ENCODE data around the gene CPNE4. TPM values are rescaled to one million over a fixed set of nuclear protein-coding genes. Genes with fewer than 3 reads are reported as not detected.
A peak's percentile ranks its signal among the peaks of the same experiment; 100 is the strongest.

The CPNE4 gene
- total RNA-seq, 2 donors from 2014 or later, result 1.7 to 2.5 TPM

- Mint-ChIP-seq H3K9me3 (no peaks in the 10 kb centered on the region), H3K36me3 (ENCODE audit: low read depth) (no peaks in the 10 kb centered on the region), H3K4me1 (peaks cover 7% of the 10 kb centered on the region), H3K4me3 (no peak overlapping the region), H3K27me3 (ENCODE audit: insufficient read depth) (no peaks in the 10 kb centered on the region), H3K27ac (no peak overlapping the region)
- H3K36me3 ChIP-seq (ENCODE audit: control insufficient read depth, insufficient read depth, low read length), result no peaks in the 10 kb centered on the region
- H3K4me3 ChIP-seq (ENCODE audit: low read length), result no peak overlapping the region
- no peaks in the 10 kb centered on the region for H3K9me3 ChIP-seq (ENCODE audit: control insufficient read depth, low read length)
- H3K9ac ChIP-seq (ENCODE audit: extremely low read depth, low read length, poor library complexity, severe bottlenecking), result no peak overlapping the region
- no peak for DNase-seq
- H3K27me3 ChIP-seq (ENCODE audit: control insufficient read depth, insufficient read depth, low read length, poor library complexity, severe bottlenecking), result peaks cover 5% of the 10 kb centered on the region
- H3K27ac ChIP-seq (ENCODE audit: low read depth, low read length), result peak overlapping the region; percentile 34
- TF ChIP-seq CTCF (conservative IDR thresholded peaks at IDR 0.05), result no peak
- H3K4me1 ChIP-seq (ENCODE audit: control insufficient read depth, insufficient read depth, low read length), result no peaks in the 10 kb centered on the region
- WGBS, 2 experiments (ENCODE audit: insufficient coverage in 1 of 2, insufficient read length in 1 of 2), result 82 to 92% methylated on average over 4 to 5 of the region's 5 CpGs
Observed at GRCh38 chr3:131796111-131796510, 238.7 kb downstream of the CPNE4 start.

GRCh38 chr3:131795390-131796090 lies 239.3 kb downstream of the CPNE4 start:
- Histone ChIP-seq H3K4me3 (ENCODE audit: low read length) (no peak overlapping the region), H3K9ac (ENCODE audit: extremely low read depth, low read length, poor library complexity, severe bottlenecking) (no peak overlapping the region), H3K27ac (ENCODE audit: low read depth, low read length) (peak overlapping the region; percentile 21), H3K27me3 (ENCODE audit: control insufficient read depth, insufficient read depth, low read length, poor library complexity, severe bottlenecking) (peaks cover 5% of the 10 kb centered on the region), H3K36me3 (ENCODE audit: control insufficient read depth, insufficient read depth, low read length) (no peaks in the 10 kb centered on the region), H3K9me3 (ENCODE audit: control insufficient read depth, low read length) (no peaks in the 10 kb centered on the region), H3K4me1 (ENCODE audit: control insufficient read depth, insufficient read depth, low read length) (no peaks in the 10 kb centered on the region)
- DNase-seq, result no peak
- Mint-ChIP-seq H3K27ac (no peak overlapping the region), H3K4me1 (peaks cover 7% of the 10 kb centered on the region), H3K36me3 (ENCODE audit: low read depth) (no peaks in the 10 kb centered on the region), H3K9me3 (no peaks in the 10 kb centered on the region), H3K27me3 (ENCODE audit: insufficient read depth) (no peaks in the 10 kb centered on the region), H3K4me3 (no peak overlapping the region)
- TF ChIP-seq CTCF (conservative IDR thresholded peaks at IDR 0.05), result no peak
- 90 to 97% methylated on average over 3 of the region's 3 CpGs for WGBS, 2 experiments (ENCODE audit: insufficient coverage in 1 of 2, insufficient read length in 1 of 2)

- peak; percentile 93 for TF ChIP-seq CTCF (conservative IDR thresholded peaks at IDR 0.05)
- Mint-ChIP-seq H3K9me3 (no peaks in the 10 kb centered on the region), H3K4me3 (no peak overlapping the region), H3K4me1 (peaks cover 14% of the 10 kb centered on the region), H3K27ac (no peak overlapping the region), H3K36me3 (ENCODE audit: low read depth) (no peaks in the 10 kb centered on the region), H3K27me3 (ENCODE audit: insufficient read depth) (no peaks in the 10 kb centered on the region)
- Histone ChIP-seq H3K27ac (ENCODE audit: low read depth, low read length) (no peak overlapping the region), H3K4me3 (ENCODE audit: low read length) (no peak overlapping the region), H3K36me3 (ENCODE audit: control insufficient read depth, insufficient read depth, low read length) (no peaks in the 10 kb centered on the region), H3K4me1 (ENCODE audit: control insufficient read depth, insufficient read depth, low read length) (peaks cover 3% of the 10 kb centered on the region), H3K9me3 (ENCODE audit: control insufficient read depth, low read length) (no peaks in the 10 kb centered on the region), H3K27me3 (ENCODE audit: control insufficient read depth, insufficient read depth, low read length, poor library complexity, severe bottlenecking) (peaks cover 5% of the 10 kb centered on the region), H3K9ac (ENCODE audit: extremely low read depth, low read length, poor library complexity, severe bottlenecking) (no peak overlapping the region)
- DNase-seq, result peak; percentile 79
- 45 to 63% methylated on average over 2 to 5 of the region's 5 CpGs for WGBS, 2 experiments (ENCODE audit: insufficient coverage in 1 of 2, insufficient read length in 1 of 2)
Observed at GRCh38 chr3:131794766-131795388, 239.9 kb downstream of the CPNE4 start.

Data from endodermal cell (in vitro differentiated cells).